Daoy (cell line): ENCODE results near the gene ARHGAP44. TPM values are rescaled to one million over a fixed set of nuclear protein-coding genes. Genes with fewer than 3 reads are reported as not detected.
A peak's percentile ranks its signal among the peaks of the same experiment; 100 is the strongest.

Experiments used
- DNase-seq: peaks from one replicate; pipeline ENCODE4 v3.0.0-alpha.2; 2015; ENCODE audit warnings: low read depth
- total RNA-seq: library from RNA; depleted of rRNA; stranded (reverse); fragments of >200 nt; shearing (Covaris generic); gene quantifications from 2 replicates; pipeline ENCODE4 v1.2.3, GENCODE V29; 2014

Gene ARHGAP44
- total RNA-seq, 1 experiment from 2014 or later: 4.6 TPM

DNA sequence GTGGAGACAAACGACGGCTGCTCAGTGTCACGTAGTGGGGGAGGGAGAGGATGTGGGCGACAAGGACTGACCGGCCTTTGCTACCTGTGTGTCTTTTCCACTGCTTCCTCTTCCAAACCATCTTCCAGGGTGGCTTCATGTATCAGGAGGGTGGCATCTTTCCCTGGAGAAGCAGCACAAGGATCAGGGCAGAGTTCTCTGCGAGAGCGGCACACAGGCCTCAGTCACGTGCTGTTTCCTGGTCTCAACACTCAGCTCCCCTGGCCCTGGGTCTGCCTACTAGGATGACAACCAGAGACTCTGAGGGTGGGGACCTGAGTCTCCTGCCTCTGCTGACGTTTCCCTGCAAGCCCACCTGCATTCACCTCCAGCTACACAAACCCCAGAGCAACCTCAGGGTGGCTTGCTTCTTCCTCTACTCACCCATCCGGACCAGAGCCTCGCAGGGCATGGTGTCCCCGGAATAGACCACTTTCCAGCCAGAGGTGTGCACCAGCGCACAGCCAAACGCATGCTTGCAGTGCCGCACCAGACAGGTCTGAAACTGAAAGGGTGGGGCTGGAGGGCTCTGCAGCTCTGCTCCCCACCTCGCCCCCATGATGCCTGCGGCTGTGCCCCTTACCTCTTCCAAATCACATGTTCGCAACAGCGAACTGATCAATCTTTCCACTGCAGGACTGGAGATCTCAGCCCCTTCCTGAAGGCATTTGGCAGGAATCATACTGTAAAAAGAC is 205.2 kb downstream of the ARHGAP44 start:
- DNase-seq: no peak

DNA sequence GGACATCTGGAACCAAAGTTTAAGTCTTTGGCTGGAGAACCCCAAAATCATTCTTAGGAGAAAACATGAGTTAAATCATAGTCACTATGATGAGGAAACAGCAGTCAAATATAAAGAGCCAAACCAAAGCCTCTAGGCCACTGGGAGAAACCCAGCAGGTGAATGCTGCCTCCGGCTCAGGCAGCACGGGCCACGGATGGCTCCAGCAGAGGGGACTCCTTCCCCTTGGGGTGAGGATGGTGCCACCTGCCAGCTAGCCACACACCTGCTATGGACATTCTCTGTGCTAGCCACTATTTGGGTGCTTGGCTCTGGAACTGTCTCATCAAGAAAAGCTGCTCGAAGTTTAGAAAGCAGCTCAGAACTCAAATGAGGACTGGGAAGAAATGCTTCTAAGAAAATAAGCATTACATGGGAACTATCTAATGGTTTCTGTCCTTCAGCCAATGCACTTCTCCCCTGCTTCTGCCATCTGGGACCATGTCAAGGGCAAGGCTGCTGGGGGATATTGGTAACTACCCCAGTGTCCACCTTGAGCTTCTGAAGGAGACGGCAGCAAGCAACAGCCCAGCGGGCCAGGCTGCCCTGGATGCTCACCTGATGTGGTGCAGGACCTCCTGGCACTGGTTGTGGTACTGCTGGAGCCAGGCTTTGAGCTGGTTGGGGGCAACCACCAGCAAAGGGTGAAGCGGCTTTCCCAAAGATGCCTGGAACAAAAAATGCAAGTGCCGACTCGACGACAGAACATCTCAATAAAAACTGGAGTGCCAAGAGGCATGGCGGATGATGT is 206.0 kb downstream of the ARHGAP44 start:
- DNase-seq: no peak

- no peak for DNase-seq
These were observed 206.6 kb downstream of the ARHGAP44 start for GRCh38 chr17:12995896-12996295.

DNA sequence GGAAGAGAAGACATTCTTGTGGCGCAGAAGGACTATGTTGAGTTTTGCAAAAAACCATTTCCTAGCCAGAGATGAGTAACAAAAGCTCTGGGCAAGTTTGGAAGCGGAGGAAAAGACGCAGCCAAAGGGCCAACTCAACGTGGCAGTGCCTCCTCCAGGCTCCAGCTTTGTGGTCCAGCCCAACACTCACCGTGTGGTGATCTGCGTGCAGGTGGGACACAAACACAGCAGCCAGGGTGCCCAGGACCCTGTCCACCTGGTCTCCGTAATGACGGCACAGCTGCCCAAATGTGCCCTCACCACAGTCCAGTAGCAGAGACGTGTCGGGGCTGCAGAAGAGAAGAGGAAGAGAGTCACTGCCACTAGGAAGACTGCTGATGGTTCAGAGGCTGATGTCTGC is 207.1 kb downstream of the ARHGAP44 start:
- no peak for DNase-seq

DNA sequence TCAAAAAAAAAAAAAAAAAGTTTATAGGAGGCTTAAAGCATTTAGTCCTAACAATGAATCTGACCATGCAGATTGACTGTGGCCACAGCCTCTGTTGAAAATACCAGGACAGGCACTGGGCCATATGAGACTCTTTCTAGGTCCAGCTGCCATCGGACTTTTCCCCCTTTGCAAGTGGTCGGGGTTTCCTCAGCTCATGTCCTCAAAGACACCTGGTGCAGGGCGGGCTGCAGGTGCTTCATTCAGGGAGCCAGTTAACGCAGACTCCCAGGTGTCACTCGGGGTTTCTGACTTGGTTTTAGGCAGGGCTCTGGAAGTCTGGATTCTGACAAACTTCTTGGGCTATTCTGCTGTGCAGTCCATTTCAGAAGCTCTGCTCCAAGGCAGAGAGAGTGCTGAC is 207.6 kb downstream of the ARHGAP44 start:
- DNase-seq: no peak

- no peak for DNase-seq
These were observed 209.2 kb downstream of the ARHGAP44 start for GRCh38 chr17:12998461-12998860.

GRCh38 chr17:12998874-12999273 is 209.6 kb downstream of the ARHGAP44 start:
- DNase-seq: no peak

GRCh38 chr17:13000561-13000960 is 211.3 kb downstream of the ARHGAP44 start:
- no peak for DNase-seq

GRCh38 chr17:13001991-13002615 is 212.8 kb downstream of the ARHGAP44 start:
- no peak for DNase-seq

DNA sequence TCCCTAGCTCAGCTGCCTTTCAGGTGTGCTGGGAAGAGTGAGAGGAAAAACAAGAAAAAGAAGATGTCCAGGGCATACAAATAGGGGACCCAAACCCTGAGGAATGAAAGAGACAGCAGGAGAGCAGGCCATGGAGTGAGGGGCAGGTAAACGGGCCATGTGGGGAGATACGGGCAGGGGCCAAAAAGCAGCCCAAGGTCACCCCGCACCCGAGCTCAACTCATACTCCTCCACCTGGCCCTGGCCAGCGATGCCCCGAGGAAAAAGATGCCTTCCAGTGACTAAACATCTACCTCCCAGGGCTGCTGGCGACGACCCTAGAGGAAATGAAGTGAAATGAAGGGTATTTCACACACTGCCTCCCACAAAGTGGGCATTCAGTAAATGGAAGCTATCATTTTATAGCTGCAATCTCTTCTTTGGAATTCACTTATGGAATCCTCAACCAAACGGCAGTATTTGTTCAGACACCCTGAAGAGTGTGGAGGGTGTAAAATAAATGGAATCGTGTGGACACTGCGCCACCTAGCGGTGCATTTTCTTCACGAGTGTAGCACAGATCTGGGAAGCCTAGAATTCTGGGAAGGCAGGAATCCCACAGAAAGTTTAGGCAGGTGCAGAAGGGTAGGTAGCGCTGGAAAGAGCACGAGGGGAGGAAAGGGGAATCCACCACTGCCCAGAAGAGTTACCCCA is 213.6 kb downstream of the ARHGAP44 start:
- DNase-seq: peak; percentile 76

GRCh38 chr17:13003454-13003851 is 214.2 kb downstream of the ARHGAP44 start:
- DNase-seq: no peak

DNA sequence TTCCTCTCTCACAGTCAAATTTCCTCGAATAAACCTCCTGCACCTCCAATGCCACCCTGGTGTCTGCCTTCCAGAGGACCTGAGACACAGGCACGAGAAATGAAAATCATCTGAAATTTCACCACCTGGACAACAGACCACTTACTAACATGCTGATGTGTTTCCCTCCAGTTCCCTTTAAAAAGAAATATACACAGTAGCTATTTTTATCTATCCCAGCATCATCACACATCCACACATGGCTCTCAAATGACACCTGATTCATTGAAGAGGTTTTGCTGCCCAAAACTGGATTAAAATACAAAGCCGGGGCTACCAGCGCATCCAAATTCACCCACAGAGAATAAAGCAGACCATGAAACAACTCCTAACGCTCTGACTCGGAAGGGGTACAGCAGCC is 214.6 kb downstream of the ARHGAP44 start:
- DNase-seq: no peak

GRCh38 chr17:13004336-13004735 is 215.0 kb downstream of the ARHGAP44 start:
- DNase-seq: no peak

DNA sequence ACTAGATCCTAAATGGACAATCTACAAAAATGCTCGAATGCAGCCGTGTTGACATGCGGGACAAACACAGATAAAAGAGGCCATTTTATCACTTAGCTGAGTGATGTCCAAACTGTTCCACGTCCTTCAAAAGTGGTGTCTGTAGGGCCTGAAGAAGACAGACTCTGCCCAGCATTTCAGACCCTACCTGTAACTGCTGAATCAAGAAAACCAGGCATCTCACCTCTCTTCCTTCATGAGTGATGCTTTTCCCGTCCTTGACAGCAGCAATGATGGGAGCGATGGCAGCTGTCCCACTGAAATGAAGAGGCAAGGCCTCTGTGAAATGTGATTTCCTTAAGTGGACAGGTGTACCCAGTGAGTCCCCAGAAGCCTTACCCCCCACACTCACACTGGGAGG is 216.2 kb downstream of the ARHGAP44 start:
- no peak for DNase-seq

GRCh38 chr17:13008461-13008860 is 219.2 kb downstream of the ARHGAP44 start:
- no peak for DNase-seq

GRCh38 chr17:13010959-13011358 is 221.7 kb downstream of the ARHGAP44 start:
- no peak for DNase-seq

DNA sequence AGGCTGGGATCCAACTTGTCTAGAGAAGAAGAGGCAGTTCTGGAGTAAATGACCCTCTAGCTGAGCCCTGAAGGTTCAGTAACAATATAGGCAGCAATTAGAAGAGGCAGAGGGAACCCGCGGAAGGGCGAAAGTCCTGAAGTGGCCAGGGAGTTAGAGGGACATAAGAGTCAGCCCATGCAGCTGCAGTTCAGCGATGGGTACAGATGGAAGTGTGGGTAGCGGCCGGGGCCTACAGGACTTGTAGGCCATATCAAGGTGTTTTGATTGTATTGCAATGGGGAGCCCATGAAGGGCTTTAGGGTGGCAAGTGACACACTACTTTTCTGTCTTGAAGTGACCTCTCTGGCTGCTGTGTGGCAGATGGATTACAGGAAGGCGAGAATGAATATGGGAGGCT is 225.5 kb downstream of the ARHGAP44 start:
- DNase-seq: no peak

GRCh38 chr17:13016881-13017654 is 227.8 kb downstream of the ARHGAP44 start:
- no peak for DNase-seq

- peak; percentile 99 for DNase-seq
These were observed 228.6 kb downstream of the ARHGAP44 start, which contains the start of gene ELAC2 for GRCh38 chr17:13017655-13018459. TSS of gene ELAC2 (minus strand) at chr17:13018027. CDS start at chr17:13017947, 80 bp downstream.

DNA sequence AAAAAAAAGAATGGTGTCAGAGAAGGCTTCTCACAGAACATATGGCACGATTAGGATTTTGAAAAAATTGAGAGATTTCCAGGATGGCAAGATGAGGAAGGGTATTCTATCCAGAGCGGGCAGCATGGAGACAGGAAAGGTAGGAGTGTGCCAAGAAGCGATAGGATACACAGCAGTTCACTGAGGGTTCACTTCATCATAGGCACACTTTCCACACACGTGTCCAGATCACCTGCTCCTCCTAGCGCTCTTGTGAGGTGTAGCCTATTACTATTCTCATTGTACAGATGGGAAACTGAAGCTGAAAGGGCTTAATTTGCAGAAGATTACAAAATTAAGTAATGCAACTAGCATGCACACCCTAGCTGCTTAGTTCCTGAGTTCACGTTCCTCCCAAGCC is 234.7 kb downstream of the ARHGAP44 start:
- DNase-seq: no peak
